Coronary artery (tissue), 2 donors: Measurements from ENCODE around the gene CUX1.
A peak's percentile ranks its signal among the peaks of the same experiment; 100 is the strongest.

Experiments
- DNase-seq: peaks from one replicate; pipeline ENCODE4 v3.0.0-alpha.2; 2017; ENCODE audit warnings: low spot score
- H3K27ac ChIP-seq, 2 donors: fragments of 200-600 bp; sonication (generic); one replicate each; pipeline ENCODE4 v1.5.1; 2016 to 2019
- H3K4me3 ChIP-seq: fragments of 200-600 bp; sonication (generic); 2 replicates; pipeline ENCODE4 v1.5.1; 2016; ENCODE audit warnings: mild to moderate bottlenecking, moderate library complexity
- TF ChIP-seq, protein P1 (sequence below): fragments of 200-600 bp; sonication (generic); IDR thresholded peaks from one replicate; pipeline ENCODE4 v1.5.1; 2019; ENCODE audit warnings: antibody characterized with exemption

The CUX1 gene

GRCh38 chr7:101857358-101857811, 40.0 kb downstream of the CUX1 start:
- H3K4me3 ChIP-seq = peak overlapping the region; percentile 66

DNA sequence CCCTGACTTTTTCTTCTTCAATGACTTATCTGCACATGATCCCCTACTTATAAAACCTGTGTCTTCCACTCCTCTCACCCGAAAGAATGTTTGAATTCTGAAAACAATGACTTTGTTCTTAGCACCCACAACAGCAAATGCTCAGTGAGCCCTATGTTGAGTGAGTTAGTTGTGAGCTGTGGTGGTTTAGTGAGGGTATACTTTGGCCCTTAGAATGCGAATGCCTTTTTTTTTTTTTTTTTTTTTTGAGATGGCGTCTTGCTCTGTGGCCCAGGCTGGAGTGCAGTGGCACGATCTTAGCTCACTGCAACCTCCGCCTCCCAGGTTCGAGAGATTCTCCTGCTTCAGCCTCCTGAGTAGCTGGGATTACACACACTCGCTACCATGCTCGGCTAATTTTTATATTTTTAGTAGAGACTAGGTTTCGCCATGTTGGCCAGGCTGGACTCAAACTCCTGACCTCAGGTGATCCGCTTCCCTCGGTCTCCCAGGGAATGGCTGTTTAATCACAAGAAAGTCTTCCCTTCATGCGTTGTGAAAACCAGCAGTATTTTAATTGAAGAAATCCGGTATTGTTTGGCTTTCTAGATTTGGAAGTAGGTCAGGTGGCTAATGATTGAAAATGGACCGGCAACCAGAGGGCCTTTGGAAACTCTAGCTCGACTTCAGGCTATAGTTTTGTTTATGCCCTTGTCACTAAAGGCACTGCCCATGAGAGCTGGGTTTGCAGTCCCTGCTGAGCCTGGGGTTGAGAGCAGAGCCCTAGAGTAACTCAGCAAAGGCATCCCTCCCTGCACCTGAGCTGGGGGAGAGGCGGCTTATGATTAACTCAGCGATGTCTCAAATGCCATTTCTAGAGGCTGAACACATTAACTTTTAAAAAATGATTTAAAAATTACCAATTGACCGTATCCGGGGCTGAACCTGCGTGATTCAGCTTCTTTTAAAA, 41.3 kb downstream of the CUX1 start:
- H3K27ac ChIP-seq = peak overlapping the region in 1 of 2 donors; percentile 93
- TF ChIP-seq, protein P1, sequence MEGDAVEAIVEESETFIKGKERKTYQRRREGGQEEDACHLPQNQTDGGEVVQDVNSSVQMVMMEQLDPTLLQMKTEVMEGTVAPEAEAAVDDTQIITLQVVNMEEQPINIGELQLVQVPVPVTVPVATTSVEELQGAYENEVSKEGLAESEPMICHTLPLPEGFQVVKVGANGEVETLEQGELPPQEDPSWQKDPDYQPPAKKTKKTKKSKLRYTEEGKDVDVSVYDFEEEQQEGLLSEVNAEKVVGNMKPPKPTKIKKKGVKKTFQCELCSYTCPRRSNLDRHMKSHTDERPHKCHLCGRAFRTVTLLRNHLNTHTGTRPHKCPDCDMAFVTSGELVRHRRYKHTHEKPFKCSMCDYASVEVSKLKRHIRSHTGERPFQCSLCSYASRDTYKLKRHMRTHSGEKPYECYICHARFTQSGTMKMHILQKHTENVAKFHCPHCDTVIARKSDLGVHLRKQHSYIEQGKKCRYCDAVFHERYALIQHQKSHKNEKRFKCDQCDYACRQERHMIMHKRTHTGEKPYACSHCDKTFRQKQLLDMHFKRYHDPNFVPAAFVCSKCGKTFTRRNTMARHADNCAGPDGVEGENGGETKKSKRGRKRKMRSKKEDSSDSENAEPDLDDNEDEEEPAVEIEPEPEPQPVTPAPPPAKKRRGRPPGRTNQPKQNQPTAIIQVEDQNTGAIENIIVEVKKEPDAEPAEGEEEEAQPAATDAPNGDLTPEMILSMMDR = no peak
- DNase-seq = no peak

More at GRCh38 chr7:101857358-101857811, 40.0 kb downstream of the CUX1 start:
- no peak for DNase-seq
- peak overlapping the region; percentile 80 to 93 for H3K27ac ChIP-seq
- TF ChIP-seq, protein P1 = no peak

GRCh38 chr7:101859411-101860106, 42.1 kb downstream of the CUX1 start:
- H3K4me3 ChIP-seq = no peak overlapping the region
- DNase-seq = no peak
- TF ChIP-seq, protein P1 = no peak
- H3K27ac ChIP-seq = peak overlapping the region in 1 of 2 donors; percentile 52

More for the DNA sequence above, 41.3 kb downstream of the CUX1 start:
- H3K4me3 ChIP-seq = no peak overlapping the region

DNA sequence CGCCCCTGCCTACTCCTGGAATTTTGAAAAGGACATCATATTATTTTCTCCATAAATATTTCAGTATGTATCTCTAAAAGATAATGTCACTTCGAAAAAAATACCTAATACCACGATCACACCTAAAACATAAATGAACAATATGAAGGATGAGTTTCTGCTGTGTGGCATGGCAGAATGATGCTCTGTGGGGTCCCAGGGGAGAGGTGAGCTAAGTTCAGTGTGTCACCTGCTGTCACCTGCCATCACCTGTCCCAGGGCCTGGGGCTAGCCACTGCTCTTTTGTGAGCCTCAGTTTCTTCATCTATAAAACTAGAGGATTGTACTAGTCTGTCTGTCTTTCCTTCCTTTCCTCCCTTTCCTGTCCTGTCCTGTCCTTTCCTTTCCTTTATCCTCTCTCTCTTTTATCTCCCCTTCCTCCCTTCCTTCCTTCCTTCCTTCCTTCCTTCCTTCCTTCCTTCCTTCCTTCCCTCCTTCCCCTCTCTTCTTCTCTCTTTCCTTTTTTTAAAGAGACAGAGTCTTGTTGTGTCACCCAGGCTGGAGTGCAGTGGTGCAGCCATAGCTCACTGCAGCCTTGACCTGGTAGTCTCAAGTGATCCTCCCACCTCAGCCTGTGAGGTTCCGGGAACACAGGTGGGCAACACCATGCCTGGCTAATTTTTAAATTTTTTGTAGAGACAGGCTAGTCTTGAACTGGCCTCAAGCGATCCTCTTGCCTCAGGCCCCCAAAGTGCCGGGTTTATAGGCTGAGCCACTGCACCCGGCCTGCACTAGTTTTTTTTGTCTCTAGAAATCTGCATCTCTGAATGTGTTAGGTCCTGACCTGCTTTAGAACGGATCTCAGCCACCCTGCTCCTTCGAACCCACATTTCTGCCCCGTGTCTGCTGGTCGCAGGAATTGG, 43.1 kb downstream of the CUX1 start:
- no peak for DNase-seq
- Histone ChIP-seq H3K27ac (peak overlapping the region in 1 of 2 donors; percentile 62), H3K4me3 (no peak overlapping the region)
- TF ChIP-seq, protein P1 = no peak

- TF ChIP-seq, protein P1 = no peak
- no peak overlapping the region for H3K27ac ChIP-seq
- H3K4me3 ChIP-seq = no peak overlapping the region
- DNase-seq = no peak
Measured at GRCh38 chr7:101861218-101861775, 43.9 kb downstream of the CUX1 start.
